ENCODE results near the gene SORCS1. TPM values are rescaled to one million over a fixed set of nuclear protein-coding genes. Genes with fewer than 3 reads are reported as not detected.

Gene SORCS1
- total RNA-seq, 4 donors from 2014 or later: 0.40 to 5.1 (median 2.5) TPM

DNA sequence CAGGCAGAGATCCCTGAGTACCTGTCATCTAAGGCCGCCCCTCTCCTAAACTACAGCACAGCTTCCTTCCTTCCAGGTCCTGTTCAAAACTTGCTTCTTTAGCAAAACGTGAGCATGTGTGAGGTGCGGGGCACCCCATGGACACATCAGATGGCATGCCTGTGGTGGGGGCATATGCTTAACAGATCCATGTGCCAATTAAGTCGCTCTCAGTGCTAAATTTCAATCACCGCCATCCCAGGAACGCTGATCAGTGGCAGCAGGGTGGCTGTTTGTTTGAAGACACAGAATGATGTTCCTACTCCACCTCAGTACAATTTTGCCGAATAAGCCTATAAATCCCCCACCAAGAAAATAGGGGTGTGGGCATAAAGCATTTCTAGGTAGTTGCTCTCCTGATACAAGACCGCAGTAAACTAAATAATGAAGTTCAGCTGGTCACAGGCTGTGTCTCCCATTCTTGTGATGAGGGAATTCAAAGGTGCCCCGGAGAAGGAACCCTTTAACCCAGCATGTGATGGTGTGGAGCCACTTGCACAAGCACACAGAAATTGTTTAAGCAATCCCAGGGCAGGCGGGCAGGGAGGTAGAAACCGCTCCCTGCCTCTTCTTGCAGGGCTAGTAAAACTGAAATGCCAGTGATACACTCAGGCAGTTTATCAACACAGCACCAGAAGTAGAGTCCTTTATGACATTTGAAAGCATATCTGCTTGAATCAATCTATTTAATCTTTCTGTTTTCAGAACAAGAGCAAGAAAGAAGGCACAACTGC lies 205.7 kb downstream of the SORCS1 start:
- TF ChIP-seq, protein P1, sequence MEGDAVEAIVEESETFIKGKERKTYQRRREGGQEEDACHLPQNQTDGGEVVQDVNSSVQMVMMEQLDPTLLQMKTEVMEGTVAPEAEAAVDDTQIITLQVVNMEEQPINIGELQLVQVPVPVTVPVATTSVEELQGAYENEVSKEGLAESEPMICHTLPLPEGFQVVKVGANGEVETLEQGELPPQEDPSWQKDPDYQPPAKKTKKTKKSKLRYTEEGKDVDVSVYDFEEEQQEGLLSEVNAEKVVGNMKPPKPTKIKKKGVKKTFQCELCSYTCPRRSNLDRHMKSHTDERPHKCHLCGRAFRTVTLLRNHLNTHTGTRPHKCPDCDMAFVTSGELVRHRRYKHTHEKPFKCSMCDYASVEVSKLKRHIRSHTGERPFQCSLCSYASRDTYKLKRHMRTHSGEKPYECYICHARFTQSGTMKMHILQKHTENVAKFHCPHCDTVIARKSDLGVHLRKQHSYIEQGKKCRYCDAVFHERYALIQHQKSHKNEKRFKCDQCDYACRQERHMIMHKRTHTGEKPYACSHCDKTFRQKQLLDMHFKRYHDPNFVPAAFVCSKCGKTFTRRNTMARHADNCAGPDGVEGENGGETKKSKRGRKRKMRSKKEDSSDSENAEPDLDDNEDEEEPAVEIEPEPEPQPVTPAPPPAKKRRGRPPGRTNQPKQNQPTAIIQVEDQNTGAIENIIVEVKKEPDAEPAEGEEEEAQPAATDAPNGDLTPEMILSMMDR (IDR thresholded peaks at IDR 0.05): no peak
- TF ChIP-seq EP300 (IDR thresholded peaks at IDR 0.05; ENCODE audit: low read depth) (no peak), POLR2AphosphoS5 (IDR thresholded peaks at IDR 0.05) (no peak), POLR2A (IDR thresholded peaks at IDR 0.05) (no peak)
- Histone ChIP-seq H3K9me3 (no peaks in the 10 kb centered on the region), H3K4me3 (no peak overlapping the region), H3K4me1 (no peaks in the 10 kb centered on the region), H3K27ac (peak overlapping the region in 3 of 4 donors; percentile 1 to 36 (median 4)), H3K36me3 (no peaks in the 10 kb centered on the region), H3K27me3 (no peaks in the 10 kb centered on the region)
- 75 to 95% methylated on average over 4 to 11 of the region's 11 CpGs for WGBS, 2 donors (ENCODE audit: low coverage in 1 of 2)
- in situ Hi-C loops (cut with MboI; ENCODE audit: low pct_ligation_motif_present in 1 of 4, low pct_unique_long_range_greater_than_20kb in 1 of 4, low sequenced_read_pairs in 3 of 4) (no loop called here), intact Hi-C loops (cut with DNase I; ENCODE audit: low total_unique reads) (no loop called here)
- DNase-seq: no peak

DNA sequence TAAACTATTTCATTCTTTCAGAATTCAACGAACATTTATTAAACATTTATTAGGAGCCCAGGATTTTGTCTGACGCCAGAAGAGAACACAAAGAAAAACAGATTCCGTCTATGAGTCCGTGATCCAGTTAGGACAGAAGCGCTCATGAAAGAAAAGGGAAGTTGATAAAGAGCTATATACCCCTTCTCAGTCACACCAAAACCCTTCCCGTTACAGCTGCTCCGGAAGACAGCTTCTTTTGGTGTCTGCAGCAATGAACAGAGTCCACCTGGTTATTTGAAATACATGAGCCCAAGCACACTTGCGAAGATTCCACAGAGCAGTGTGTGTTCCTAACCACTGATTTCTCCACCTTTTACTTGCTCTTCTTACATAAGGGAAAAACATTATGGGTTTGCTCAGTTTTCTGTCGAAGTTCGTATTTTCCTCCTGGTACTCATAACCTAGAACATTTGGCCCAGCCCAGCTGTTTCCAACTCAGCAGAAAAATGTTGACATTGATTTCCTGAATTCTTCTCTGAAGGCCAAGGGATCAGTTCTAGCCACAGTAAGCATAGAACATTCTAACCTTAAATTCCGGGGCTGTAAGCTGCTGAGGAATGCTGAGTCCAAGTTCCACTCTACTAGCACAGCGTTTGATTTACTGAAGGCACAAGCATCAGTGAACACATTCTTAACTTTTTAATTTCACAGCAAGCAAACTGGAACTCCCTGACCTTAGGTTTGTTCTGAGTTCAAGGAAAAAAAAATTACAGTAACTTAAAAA lies 206.5 kb downstream of the SORCS1 start:
- WGBS, 2 donors (ENCODE audit: low coverage in 1 of 2): 50 to 70% methylated on average over 8 to 12 of the region's 12 CpGs
- in situ Hi-C loops (cut with MboI; ENCODE audit: low pct_ligation_motif_present in 1 of 4, low pct_unique_long_range_greater_than_20kb in 1 of 4, low sequenced_read_pairs in 3 of 4): no loop called here
- H3K4me1 ChIP-seq: no peaks in the 10 kb centered on the region
- TF ChIP-seq EP300 (IDR thresholded peaks at IDR 0.05; ENCODE audit: low read depth) (no peak), POLR2A (IDR thresholded peaks at IDR 0.05) (no peak), POLR2AphosphoS5 (IDR thresholded peaks at IDR 0.05) (no peak)
- TF ChIP-seq, protein P1 (IDR thresholded peaks at IDR 0.05): no peak
- intact Hi-C loops (cut with DNase I; ENCODE audit: low total_unique reads): no loop called here
- no peak overlapping the region for H3K4me3 ChIP-seq
- H3K36me3 ChIP-seq: no peaks in the 10 kb centered on the region
- DNase-seq: no peak
- H3K27ac ChIP-seq: peak overlapping the region in 3 of 4 donors; percentile 4 to 36 (median 30)
- no peaks in the 10 kb centered on the region for H3K27me3 ChIP-seq
- no peaks in the 10 kb centered on the region for H3K9me3 ChIP-seq

DNA sequence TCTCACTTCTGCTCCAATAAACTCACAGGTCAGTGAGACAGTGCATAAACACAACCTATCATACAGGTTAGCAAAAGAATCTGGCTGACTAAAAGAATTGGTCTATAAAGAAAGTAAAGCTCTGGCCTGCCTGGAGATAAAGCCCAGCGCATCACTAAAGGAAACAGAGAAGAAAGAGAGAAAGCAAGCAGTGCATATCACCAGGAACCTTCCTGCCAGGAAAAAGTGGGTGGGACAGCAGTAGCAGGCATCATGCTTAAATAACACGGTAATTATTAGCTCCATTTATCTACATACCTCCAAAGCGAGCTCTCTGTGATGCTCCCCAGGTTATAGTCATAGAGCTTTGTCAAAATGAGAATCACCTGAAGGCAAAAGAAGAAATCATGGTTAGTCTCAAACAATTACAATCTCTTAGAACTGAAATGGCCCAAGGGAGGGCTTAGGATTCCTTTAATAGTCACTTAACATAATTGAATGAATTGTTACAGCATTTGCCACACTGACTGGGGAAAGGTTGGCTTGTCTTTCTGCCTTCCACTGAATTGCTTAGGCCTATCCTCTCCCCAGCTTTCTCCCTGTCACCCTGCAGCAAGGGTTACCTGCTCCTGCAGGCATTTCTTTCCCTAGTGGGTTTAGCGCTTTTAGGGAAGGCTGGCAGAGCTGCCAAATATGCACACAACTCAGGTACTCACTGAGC lies 208.1 kb downstream of the SORCS1 start:
- WGBS, 2 donors (ENCODE audit: low coverage in 1 of 2): 89% methylated on average over 3 to 4 of the region's 4 CpGs
- intact Hi-C loops (cut with DNase I; ENCODE audit: low total_unique reads): no loop called here
- no peaks in the 10 kb centered on the region for H3K27me3 ChIP-seq
- in situ Hi-C loops (cut with MboI; ENCODE audit: low pct_ligation_motif_present in 1 of 4, low pct_unique_long_range_greater_than_20kb in 1 of 4, low sequenced_read_pairs in 3 of 4): no loop called here
- H3K9me3 ChIP-seq: no peaks in the 10 kb centered on the region
- no peaks in the 10 kb centered on the region for H3K36me3 ChIP-seq
- H3K4me3 ChIP-seq: no peak overlapping the region
- H3K4me1 ChIP-seq: no peaks in the 10 kb centered on the region
- no peak for TF ChIP-seq POLR2A (IDR thresholded peaks at IDR 0.05)
- TF ChIP-seq, protein P1 (IDR thresholded peaks at IDR 0.05): no peak
- TF ChIP-seq EP300 (IDR thresholded peaks at IDR 0.05; ENCODE audit: low read depth): no peak
- TF ChIP-seq POLR2AphosphoS5 (IDR thresholded peaks at IDR 0.05): no peak
- H3K27ac ChIP-seq: no peak overlapping the region
- no peak for DNase-seq

DNA sequence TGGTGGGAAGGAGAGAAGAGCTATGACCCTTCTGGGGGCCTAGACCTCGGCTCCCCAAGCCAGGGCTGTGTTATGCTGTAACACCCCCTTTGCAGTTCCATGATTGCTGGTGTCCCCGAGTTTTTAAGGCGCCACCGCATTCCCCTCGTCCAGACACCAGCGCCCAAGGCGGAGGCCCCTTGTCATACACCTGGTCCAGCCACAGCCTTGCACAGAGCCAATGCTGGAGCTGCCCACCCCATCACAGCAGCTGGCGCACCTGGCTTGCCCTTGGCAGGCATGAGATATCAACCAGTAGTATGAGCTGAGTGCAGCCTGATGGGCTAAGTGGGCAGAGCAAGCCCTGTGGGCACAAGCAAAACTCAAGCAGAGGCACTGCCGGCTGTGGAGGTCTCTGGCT lies 209.4 kb downstream of the SORCS1 start:
- intact Hi-C loops (cut with DNase I; ENCODE audit: low total_unique reads) (no loop called here), in situ Hi-C loops (cut with MboI; ENCODE audit: low pct_ligation_motif_present in 1 of 4, low pct_unique_long_range_greater_than_20kb in 1 of 4, low sequenced_read_pairs in 3 of 4) (no loop called here)
- no peaks in the 10 kb centered on the region for H3K36me3 ChIP-seq
- H3K4me3 ChIP-seq: no peak overlapping the region
- H3K9me3 ChIP-seq: no peaks in the 10 kb centered on the region
- no peak overlapping the region for H3K27ac ChIP-seq
- H3K4me1 ChIP-seq: no peaks in the 10 kb centered on the region
- TF ChIP-seq POLR2A (IDR thresholded peaks at IDR 0.05) (no peak), POLR2AphosphoS5 (IDR thresholded peaks at IDR 0.05) (no peak), EP300 (IDR thresholded peaks at IDR 0.05; ENCODE audit: low read depth) (no peak)
- TF ChIP-seq, protein P1 (IDR thresholded peaks at IDR 0.05): no peak
- H3K27me3 ChIP-seq: no peaks in the 10 kb centered on the region
- WGBS, 2 donors (ENCODE audit: low coverage in 1 of 2): 93% methylated on average over 8 of the region's 9 CpGs; no CpG with 5 or more reads in 1 of the 2 donors
- DNase-seq: no peak
